Inflammatory macrophage treated with lipopolysaccharide for 1 hour (primary cell): ENCODE data around the gene WDR59.
"Not testable (repeated sequence)": the region's sequence is repeated elsewhere in the genome, so short reads cannot be mapped to it uniquely, and the experiment has no call there.

Source experiments
- DNase-seq, 2 donors: peaks; one replicate each; pipeline ENCODE4 v3.0.0-alpha.2; 2020 to 2022

WDR59 gene

DNA sequence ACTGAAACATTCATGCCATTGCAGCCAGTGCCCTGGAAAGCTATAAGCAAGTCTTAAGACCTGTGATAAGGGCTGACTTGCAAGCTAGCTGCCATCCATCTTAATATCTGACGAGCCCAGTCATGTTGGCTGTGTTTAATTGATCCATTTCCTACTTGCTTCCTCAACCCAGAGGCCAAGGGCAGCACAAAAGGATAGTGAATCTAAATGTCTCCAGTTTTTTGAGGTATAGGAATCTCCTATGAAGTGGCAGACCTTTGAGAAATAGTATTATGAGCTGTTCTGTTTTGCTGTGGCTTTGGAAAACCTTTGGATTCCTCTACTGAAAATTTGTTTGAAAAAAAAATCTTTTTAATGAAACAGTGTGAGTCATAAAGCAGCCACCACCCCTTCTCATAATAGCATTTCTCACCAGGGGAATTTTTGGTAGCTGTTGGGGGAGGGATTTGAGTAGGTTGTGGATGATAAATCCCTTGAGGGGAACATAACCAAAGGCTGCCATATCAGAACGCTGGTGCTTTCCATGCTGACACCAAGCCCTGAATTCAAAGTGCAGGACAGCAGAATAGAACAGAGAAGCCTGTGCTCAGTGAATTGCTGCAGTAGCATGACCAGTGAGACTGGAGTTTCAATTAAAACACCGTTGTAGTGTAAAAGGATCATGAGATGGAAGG is 26.8 kb upstream of the WDR59 start:
- DNase-seq, result peak; percentile 91 to 98

DNA sequence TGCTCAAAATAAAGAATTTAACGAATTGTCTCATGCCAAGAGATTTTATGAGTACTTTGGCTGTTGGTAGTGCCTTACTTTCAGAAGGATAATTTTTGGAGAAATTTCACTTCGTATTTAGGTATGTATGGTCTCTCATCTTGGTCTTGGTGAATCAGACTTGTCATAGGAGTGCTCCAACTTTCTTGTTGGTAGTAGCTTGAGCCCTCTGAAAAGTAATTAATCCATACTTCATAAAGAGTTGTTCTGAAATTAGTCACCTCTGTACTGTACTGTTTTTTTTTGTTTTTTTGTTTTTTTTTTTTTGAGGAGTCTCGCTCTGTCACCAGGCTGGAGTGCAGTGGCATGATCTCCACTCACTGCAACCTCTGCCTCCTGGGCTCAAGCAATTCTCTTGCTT is 25.5 kb upstream of the WDR59 start:
- DNase-seq, result no peak

DNA sequence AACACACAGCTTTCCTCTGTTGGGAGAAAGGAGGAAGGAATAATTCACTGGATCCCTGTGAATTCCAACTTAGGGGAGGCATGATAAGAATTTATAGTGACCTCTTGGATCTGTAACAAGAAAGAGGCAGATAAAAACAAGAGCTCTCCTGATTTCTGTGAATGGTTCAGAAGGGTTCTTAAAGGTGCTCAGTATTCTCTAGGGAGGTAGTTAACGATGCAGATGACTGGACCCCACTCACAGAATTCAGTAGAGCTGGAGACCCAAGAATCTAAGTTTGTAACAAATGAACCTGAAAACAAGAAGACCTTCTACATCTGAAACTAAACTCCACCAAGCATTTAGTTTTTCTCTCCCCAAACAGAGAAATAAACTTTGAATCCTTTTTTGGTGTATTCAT is 22.5 kb upstream of the WDR59 start:
- DNase-seq, result no peak

DNA sequence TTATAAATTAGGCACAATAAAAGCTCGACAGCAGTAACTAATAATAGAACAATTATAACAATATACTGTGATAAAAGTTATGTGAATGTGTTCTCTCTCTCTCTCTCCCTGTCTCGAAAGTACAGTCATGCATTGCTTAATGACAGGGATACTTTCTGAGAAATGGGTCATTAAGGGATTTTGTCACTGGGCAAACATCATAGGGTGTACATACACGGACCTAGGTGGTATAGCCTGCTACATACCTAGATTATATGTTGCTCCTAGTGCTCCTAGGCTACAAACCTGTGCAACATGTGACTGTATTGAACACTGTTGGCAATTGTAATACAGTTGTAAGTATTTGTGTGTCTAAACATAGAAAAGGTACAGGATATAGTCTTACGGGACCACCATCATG is 20.8 kb upstream of the WDR59 start:
- no peak for DNase-seq

DNA sequence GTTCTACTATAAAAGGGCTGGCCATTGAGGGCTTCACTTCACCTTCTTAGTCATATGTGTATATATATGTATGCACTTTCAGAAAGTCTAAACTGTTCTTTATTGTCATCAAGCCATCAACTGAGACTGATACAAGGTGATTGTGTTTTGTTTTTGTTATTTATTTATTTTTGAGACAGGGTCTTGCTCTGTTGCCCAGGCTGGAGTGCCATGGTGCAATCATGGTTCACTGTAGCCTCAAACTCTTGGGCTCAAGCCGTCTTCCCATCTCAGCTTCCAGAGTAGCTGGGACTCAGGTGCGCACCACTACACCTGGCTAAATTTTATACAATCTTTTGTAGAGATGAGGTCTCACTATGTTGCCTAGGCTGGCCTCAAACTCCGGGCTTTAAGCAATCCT is 19.5 kb upstream of the WDR59 start:
- no peak for DNase-seq

DNA sequence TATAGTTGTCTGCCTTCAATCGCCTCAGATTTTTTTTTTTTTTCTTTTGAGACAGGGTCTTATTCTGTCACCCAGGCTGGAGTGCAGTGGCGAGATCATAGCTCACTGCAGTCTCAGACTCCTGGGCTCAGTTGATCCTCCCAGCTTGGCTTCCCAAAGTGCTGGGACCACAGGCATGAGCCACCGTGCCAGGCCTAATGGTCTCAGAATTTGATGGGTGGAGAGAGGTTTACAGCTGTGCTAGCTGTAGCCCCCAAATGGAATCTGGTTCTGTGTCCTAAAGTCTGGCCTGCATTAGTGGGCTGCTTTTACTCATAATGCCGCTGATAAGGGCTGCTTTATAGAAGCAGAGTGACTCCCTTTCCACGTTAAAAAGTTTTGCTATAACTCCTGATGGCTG is 19.0 kb upstream of the WDR59 start:
- DNase-seq, result no peak

DNA sequence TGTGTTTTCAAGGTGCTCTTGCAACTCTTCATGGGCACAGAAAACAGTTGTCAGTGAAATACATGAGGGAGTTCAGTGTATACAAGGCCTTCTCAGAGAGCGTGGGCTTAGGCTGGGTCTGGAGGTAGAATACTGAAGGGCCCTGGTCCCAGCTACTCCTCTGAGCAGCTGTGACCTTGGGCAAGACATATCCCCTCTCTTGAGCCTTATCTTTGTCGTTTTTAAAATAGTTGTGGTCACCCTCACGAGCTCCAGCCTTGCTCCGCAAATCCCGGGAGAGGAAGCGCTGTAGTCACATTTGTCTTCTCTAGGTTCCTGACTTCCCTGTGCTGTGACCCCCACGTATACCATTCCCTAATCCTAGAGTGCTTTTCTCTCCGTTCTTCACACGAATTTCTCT is 17.6 kb upstream of the WDR59 start:
- DNase-seq, result no peak

DNA sequence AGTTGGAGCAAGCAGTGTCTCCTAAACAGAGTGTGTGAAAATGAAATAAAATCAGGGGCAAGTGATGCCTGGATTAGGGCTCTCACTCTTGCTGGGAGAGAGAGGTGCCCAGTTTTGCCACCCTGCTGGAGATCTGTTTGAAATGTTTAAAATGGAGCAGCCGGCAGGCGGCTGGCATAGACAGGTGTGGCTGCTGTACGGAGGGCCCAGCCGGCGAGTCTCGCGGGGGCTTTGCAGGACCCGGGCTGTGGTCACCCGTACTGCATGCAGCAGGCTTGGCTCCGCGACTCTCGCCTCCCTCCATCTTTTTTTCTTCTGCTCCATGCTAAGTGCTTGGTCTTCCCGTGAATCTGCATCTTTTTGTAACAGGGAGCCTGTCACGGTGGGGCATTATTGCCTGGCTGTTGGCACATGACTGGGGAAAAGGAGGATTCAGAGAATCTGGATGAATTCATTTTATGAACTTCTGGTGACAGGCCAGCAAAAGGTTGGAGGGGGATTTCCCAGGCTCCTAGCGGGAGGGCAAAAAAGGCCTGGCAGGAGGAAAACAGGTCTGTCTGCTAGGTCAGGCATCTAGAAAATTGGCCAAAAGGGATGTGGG is 15.7 kb upstream of the WDR59 start:
- DNase-seq, result peak in 1 of 2 donors; percentile 47

DNA sequence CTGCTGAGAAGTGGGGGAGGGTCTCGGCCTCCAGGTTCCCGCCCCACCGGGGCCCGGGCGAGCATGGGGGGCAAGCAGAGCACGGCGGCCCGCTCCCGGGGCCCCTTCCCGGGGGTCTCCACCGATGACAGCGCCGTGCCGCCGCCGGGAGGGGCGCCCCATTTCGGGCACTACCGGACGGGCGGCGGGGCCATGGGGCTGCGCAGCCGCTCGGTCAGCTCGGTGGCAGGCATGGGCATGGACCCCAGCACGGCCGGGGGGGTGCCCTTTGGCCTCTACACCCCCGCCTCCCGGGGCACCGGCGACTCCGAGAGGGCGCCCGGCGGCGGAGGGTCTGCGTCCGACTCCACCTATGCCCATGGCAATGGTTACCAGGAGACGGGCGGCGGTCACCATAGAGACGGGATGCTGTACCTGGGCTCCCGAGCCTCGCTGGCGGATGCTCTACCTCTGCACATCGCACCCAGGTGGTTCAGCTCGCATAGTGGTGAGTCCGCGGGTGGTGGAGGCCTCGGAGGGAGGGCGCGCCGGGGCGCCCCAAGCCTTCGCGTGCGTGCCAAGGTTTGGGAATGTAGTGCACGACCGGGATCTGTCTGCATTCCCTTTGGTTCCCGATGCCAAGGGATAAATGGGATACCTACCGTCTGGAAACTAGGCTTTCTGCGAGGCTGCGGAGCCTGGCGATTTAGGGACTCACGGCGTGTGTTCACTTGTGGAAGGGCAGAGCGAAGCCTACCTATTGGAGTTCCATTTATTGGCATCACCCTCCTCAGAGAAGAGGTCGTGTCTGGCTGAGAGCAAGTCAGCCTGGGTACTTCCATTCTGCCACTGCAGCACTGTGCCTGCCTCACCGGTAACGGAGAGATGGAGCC is 14.9 kb upstream of the WDR59 start:
- no peak for DNase-seq

DNA sequence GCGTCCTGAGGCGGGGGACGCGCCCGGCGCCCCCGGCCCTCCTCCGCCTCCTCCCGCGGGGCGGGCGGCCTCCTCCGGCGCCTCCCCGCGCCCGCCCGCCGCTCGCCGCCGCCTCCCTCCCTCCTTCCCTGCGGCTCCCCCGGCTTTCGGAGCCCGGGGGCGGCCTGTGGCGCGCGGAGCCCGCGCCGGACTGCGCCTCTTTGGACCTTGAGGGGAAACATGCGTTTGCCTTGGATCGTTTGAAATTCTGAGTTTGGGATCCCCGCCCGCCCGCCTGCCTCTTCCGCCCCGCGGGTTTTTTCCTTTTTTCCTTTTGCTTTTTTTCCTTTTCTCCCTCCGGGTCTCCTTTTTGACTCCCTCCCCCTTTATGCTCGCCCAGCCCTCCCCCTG is 14.3 kb upstream of the WDR59 start:
- DNase-seq, result no peak

DNA sequence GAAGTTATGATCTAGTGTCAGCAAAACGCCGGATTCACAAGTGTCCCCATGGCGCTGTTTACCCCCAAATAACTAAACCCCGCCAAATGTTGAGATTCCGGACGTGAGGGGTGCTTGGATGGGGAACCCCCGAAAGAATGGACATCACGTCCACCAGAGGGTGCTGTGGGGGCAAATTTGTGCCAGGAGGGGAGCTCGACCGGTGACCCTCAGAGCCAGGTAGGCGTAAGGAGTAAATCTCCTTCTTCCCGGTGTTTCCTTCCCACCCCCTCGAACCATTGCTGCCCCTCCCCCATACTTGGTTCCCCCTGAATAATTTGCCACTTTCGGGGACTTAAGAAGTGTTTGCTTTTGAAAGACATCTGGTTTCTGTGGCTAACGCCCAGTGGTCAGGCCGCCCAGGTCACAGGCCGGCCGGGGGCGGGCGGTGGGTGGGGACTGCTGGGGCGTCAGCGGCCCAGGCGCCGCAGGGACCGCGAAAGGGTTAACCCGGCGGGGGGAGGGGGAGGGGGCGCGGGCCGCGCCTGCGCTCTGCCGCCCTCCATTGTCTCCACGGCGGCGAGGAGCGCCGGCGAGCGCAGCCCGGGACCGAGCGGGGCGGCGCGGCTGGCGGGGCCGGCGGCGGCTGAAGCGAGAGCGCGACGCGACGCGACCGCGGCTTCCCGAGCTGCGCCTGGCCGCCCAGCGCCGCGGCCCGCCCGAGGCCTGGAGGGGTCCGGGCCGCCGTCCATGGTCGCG is 13.7 kb upstream of the WDR59 start, which contains the start of gene ZNRF1:
ZNRF1 (plus strand) TSS at position 544 of the 738 bp plus-strand sequence. CDS start 648 bp downstream, outside the sequence.
- peak; percentile 64 to 85 for DNase-seq

DNA sequence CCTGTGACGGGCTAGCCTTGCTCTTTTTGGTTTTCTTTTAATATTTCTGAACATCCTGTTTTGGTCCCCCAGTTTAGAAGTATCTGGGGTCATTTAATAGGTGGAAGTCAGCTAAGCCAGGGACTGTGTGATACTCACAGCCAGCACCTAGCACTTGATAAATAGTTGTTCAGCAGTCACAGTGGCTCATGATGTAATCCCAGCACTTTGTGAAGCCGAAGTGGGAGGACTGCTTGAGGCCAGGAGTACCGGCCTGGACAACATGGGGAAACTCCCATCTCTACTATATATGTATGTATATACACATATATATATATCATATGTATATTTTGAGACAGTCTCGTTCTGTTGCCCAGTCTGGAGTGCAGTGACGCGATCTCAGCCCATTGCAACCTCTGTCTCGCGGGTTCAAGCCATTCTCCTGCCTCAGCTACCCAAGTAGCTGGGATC is 12.1 kb upstream of the WDR59 start:
- DNase-seq, result no peak

DNA sequence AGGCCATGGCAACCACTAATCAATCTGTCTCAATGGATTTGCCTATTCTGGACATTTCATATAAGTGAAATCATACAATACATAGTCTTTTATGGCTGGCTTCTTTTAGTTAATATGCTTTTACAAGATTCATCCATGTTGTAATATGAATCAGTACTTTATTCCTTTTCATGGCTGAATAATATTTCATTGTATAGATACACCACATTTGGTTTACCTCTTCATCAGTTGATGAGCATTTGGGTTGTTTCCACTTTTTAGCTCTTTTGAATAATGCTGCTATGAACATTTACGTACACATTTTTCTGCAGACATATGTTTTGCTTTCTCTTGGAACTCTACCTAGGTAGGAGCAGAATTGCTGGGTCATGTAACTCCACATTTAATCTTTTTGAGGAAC is 11.1 kb upstream of the WDR59 start:
- no peak for DNase-seq

DNA sequence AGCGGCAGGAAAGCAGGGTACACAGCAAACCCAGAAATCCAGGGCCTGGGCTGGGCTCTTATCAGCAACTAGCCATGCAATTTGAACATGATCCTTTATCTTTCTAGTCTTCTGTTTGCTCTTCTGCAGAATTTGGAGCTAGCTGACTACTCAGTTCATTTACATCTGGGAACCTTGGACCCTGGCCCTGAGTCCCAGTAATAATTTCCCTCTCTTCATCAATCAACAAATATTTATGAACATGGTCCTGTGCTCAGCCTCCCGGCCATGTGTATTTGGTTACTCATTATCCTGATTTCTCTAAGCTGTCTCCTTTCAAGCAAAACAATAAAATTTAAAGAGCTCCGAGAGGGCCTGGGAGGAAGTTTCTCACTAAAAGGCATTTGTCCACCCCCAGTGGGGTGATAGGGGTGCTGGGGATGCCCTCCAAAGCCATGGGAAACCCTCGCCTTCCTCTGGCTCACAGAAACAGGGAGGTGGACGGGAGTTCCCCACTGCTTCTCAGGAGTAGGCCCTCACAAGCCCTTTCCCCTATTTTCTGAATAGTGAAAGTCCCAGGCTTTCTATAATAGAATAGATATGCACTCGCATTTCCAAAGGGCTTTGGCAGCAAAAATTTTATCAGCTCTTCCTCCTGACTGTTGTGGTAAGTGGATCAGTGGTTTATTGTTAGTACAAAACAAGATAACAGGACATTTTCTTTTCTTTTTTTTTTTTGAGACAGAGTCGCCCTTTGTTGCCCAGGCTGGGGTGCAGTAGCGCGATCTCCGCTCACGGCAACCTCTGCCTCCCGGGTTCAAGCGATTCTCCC is 6.9 kb upstream of the WDR59 start:
- peak in 1 of 2 donors; percentile 63 for DNase-seq

DNA sequence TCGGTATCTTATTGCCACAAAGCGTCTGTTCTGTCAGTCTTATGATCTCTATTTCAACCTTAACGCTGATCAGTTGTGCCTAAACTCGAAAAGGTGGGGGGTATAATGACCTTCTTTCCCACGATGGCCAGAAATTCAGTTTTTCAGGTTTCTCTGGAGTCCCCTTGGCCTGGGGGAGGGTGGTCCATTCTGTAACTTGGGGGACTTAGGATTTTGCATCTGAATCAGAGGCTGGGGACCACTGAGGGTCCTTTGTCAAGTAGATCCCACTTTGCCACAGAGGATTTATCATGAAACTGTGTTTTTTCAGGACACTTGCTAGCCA is 6.3 kb upstream of the WDR59 start:
- no peak for DNase-seq

DNA sequence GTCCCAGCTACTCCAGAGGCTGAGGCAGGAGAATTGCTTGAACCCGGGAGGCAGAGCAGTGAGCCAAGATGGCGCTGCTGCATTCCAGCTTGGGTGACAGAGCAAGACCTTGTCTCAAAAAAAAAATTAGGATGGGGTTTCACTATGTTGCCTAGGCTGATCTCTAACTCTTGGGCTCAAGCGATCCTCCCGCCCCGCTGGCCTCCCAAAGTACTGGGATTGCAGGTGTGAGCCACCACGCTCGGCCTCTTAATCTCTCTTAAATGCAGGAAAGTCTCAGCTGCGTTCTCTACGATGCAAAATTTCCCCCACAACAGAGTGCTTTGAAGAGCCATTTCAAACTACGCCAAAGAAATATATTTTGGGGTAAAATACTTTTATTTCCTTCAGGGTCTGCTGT is 5.9 kb upstream of the WDR59 start:
- no peak for DNase-seq

DNA sequence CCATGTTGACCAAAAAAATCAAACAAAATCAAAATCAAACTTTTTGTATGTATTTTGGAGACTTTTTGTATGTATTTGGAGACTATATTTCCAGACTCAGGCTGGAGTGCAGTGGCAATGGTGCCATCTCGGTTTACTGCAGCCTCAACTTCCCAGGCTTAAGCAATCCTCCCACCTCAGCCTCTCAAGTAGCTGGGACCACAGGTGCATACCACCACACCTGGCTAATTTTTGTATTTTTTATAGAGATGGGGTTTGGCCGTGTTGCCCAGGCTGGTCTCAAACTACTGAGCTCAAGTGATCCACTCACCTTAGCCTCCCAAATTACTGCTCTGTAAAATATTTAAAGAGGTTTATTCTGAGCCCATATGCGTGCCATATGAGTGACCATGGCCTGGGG is 4.9 kb upstream of the WDR59 start:
- not testable (repeated sequence) for DNase-seq

DNA sequence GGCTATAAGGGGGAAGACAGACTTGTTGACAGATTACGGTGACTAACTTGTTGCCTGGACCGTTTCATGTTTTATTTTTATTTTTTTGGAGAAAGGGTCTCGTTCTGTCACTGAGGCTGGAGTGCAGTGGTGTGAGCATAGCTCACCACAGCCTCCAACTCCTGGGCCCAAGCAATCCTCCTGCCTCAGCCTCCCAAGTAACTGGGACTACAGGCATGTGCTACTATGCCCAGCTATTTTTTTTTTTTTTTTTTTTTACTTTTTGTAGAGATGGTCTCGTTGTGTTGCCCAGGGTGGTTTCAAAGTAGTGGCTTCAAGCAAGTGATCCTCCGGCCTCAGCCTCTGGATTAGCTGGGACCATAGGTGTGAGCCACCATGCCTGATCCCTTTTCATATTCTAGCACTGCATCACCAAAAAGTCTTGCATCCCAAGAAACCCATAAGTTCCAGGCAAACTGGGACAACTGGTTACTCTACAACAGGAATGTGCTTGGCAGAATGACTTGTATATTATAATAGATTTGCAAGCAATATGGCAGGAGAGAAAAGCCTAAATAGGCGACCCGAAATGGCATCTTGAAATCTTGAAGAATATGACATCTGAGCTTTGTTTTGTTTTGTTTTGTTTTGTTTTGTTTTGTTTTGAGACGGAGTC is 2.2 kb upstream of the WDR59 start:
- no peak for DNase-seq

DNA sequence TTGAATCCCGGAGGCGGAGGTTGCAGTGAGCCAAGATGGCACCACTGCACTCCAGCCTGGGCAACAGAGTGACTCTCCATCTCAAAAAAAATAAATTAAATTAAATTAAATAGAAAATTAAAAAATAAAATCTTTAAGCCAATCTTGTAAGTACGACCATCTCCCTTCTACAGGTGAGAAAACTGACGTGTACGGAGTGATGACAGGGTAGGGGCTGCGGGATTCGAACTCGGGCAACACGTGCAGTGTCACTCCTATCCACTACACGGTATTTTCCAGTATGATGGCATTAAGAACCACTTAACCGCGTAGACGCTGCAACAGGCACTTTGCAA is 762 bp downstream of the WDR59 start:
- DNase-seq, result no peak

DNA sequence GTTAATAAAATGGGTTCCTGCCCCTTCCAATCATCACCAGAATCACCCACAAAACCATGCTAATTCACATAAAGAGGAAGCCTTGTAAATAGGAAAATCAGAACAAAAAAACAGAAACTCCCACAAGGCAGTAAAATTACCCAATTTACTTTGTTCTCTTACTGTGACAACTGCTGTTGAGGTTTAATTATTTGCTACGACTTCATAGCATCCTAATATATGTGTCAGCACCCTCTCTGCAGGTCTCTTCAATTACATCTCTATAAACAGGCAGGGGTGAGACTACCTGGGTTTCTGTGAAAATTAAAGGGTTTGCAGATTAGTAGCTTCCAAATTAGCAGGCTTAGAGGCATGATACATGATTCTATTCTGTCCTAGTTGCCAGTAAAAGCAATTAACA is 2.7 kb downstream of the WDR59 start:
- DNase-seq, result peak; percentile 48 to 66

DNA sequence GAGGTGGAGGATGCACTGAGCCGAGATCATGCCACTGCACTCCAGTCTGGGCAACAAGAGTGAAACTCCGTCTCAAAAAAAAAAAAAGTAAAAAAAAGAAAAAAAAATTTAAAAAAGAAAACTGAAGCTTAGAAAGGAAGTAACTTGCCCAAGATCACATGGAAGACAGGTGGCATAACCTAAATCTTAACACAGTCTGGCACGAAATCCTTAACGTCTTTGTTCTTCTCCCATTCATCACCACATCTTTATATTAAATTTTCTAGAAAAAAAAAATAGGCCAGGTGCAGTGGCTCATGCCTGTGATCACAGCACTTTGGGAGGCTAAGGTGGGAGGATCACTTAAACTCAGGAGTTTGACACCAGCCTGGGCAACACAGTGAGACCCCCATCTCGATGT is 9.3 kb downstream of the WDR59 start:
- DNase-seq, result no peak

DNA sequence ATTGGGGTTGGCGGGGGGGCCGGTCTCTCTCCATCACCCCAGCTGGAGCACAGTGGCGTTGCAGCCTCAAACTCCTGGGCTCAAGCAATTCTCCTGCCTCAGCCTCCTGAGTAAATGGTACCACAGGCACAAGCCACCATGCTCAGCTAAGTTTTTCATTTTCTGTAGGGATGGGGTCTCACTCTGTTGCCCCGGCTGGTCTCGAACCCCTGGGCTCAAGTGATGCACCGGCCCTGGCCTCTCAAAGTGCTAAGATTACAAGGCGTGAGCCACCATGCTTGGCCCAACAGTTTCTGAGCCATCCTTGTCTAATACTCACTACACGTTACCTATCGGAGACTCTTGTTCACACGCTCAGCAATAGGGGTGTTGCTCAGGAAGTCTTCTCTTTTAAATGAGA is 11.6 kb downstream of the WDR59 start:
- DNase-seq, result no peak
